GM18907 (cell line): ENCODE results near the gene RIC1.
"Not testable (repeated sequence)": the region's sequence is repeated elsewhere in the genome, so short reads cannot be mapped to it uniquely, and the experiment has no call there.

Experiments
- ATAC-seq: cut with Tn5 transposase; IDR thresholded peaks from one replicate; pipeline ENCODE4 v1.9.1; 2021; ENCODE audit warnings: mild to moderate bottlenecking, moderate library complexity; ENCODE audit not compliant: unreplicated experiment

Gene RIC1, protein sequence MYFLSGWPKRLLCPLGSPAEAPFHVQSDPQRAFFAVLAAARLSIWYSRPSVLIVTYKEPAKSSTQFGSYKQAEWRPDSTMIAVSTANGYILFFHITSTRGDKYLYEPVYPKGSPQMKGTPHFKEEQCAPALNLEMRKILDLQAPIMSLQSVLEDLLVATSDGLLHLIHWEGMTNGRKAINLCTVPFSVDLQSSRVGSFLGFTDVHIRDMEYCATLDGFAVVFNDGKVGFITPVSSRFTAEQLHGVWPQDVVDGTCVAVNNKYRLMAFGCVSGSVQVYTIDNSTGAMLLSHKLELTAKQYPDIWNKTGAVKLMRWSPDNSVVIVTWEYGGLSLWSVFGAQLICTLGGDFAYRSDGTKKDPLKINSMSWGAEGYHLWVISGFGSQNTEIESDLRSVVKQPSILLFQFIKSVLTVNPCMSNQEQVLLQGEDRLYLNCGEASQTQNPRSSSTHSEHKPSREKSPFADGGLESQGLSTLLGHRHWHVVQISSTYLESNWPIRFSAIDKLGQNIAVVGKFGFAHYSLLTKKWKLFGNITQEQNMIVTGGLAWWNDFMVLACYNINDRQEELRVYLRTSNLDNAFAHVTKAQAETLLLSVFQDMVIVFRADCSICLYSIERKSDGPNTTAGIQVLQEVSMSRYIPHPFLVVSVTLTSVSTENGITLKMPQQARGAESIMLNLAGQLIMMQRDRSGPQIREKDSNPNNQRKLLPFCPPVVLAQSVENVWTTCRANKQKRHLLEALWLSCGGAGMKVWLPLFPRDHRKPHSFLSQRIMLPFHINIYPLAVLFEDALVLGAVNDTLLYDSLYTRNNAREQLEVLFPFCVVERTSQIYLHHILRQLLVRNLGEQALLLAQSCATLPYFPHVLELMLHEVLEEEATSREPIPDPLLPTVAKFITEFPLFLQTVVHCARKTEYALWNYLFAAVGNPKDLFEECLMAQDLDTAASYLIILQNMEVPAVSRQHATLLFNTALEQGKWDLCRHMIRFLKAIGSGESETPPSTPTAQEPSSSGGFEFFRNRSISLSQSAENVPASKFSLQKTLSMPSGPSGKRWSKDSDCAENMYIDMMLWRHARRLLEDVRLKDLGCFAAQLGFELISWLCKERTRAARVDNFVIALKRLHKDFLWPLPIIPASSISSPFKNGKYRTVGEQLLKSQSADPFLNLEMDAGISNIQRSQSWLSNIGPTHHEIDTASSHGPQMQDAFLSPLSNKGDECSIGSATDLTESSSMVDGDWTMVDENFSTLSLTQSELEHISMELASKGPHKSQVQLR (N-terminal part only)

GRCh38 chr9:5628530-5629311 is at the start of gene RIC1:
RIC1 (plus strand) TSS chr9:5629107; CDS start chr9:5629310, 203 bp downstream.
- ATAC-seq = peak; percentile 62

DNA sequence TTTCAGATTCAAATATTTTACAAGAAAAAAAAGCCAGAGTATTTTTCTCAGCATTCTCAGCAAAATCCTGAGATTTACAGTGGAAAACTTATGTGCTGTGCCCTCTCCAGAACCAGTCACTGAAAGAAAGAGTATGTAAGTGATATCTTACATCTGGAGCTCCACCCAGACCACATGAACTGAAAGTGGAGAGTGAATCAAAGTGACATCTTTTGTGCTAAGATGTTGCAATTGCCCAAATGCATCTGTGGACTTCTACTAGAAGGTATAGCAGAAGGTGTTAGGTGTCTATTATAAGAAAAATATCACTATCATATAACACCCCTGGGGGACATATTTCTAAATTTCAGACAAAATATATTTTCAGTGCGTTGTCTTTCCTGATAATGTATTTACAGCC is 49.0 kb upstream of the RIC1 start:
- no peak for ATAC-seq

- no peak for ATAC-seq
Observed at GRCh38 chr9:5580650-5581049, 48.3 kb upstream of the RIC1 start.

GRCh38 chr9:5581706-5582105 is 47.2 kb upstream of the RIC1 start:
- ATAC-seq = not testable (repeated sequence)

- ATAC-seq = peak; percentile 65
Observed at GRCh38 chr9:5582835-5583195, 46.1 kb upstream of the RIC1 start.

DNA sequence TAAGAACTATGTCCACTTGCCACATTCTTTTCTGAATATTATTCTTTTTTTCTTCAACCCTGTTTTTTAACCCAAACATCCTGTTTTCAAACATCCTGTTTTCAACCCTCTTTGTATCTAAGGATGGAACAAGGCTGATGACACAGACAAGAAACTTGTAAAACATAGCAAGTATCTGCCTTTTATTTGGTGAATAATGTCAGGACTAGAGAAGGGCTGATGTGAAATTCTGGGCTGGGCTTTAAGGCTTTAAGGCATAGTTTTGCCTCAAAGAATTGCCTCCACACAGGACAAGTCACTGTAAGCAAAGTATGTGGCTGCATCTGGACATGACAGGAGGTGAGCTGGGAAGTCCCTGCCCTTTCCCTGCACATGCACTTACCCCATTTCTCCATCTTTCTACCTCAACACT is 42.5 kb upstream of the RIC1 start:
- peak; percentile 36 for ATAC-seq

- no peak for ATAC-seq
Observed at GRCh38 chr9:5587024-5587423, 41.9 kb upstream of the RIC1 start.

DNA sequence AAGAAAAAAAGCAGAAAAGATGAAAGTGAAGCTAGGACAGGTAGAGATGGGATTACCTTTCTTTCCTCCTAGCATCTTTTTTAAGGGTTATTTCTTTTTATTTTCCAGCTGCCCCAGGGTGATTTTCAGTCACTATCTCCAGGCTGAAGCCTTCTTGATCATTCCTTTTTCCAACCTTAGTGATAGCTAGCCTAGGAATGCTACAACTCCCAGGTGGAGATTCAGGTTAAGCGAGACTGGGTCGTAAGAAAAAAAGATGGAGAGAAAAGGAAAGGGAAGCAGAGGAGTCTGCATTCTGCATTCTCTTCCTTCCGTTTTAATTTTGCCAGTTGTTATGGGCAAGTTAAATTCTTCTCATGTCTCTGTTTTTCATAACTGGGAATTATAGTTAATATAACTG is 36.7 kb upstream of the RIC1 start:
- no peak for ATAC-seq

DNA sequence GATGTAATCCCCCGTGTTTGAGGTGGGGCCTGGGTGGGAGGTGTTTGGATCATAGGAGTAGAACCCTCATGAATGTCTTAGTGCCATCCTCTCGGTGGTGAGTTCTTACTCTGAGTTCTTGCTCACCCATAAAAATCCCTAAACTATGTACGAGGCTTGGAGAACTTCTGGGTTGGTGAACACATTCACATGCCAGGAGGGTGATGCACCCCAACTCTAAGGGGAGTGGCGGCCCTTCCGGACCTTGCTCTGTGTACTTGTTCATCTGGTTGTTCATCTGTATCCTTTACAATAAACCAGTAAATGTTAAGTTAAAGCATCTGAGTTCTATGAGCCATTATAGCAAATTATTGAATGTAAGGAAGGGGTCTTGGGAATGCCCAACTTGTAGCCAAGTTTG is 36.0 kb upstream of the RIC1 start:
- no peak for ATAC-seq

DNA sequence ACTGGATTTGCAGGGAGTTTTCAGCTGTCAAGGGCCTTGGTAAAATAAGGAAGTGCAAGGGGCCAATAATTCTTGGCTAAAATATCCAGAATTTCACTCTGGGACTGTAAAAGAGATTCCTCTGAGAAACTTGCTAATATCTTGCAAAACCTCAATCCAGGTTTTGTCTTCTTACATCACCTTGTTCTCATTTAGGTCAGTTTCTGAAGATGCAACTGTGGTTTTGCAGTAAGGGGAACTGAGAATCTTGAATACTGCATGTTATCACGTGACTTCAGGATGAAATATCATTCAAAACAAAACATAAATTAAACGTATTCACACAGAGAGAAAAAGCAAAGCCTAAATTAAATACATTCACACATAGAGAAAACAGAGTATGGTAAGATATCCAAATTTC is 35.0 kb upstream of the RIC1 start:
- ATAC-seq = peak; percentile 56

- ATAC-seq = no peak
Observed at GRCh38 chr9:5596173-5596572, 32.7 kb upstream of the RIC1 start.

GRCh38 chr9:5608298-5609225 is 20.3 kb upstream of the RIC1 start:
- peak; percentile 64 for ATAC-seq

GRCh38 chr9:5609226-5609596 is 19.7 kb upstream of the RIC1 start:
- ATAC-seq = no peak

DNA sequence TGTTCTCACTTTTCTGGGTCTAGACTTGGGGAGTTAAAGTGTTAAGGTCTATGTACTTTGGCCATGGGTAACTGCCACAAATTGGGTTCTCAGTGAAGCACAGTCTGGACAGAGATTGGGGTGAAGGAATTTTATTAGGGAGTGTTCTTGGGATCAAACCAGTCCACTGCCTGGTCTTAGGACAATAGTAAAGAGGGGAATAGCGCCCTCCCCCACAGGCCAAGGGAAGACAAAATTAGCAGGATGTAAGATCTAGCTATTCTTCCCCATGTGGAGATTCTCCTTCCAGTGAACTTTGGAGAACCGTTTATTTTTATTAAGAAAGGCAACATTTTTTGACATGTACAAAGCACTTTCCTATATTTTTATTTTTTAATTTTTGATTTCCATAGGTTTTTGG is 18.4 kb upstream of the RIC1 start:
- no peak for ATAC-seq

GRCh38 chr9:5611321-5612184 is 17.4 kb upstream of the RIC1 start:
- ATAC-seq = no peak

GRCh38 chr9:5612185-5612530 is 16.7 kb upstream of the RIC1 start:
- no peak for ATAC-seq

GRCh38 chr9:5614192-5614591 is 14.7 kb upstream of the RIC1 start:
- ATAC-seq = no peak

GRCh38 chr9:5614985-5615384 is 13.9 kb upstream of the RIC1 start:
- ATAC-seq = no peak

GRCh38 chr9:5617749-5618148 is 11.2 kb upstream of the RIC1 start:
- ATAC-seq = peak; percentile 94
